Hepatocyte (in vitro differentiated cells): ENCODE measurements around the gene S100A3. TPM values are rescaled to one million over a fixed set of nuclear protein-coding genes. Genes with fewer than 3 reads are reported as not detected.

Experiments
- DNase-seq: peaks from one replicate; pipeline ENCODE4 v3.0.0-alpha.2; 2016; ENCODE audit warnings: low spot score
- H2AFZ ChIP-seq: fragments of 200-600 bp; sonication (generic); 2 replicates; pipeline ENCODE4 v1.6.0; 2016; ENCODE audit warnings: antibody characterized with exemption, mild to moderate bottlenecking
- H3K27ac ChIP-seq: fragments of 200-600 bp; sonication (generic); 2 replicates; pipeline ENCODE4 v1.5.1; 2016; ENCODE audit warnings: mild to moderate bottlenecking
- H3K27me3 ChIP-seq: fragments of 200-600 bp; sonication (generic); 2 replicates; pipeline ENCODE4 v1.6.1; 2016
- H3K36me3 ChIP-seq: fragments of 200-600 bp; sonication (generic); replicated peaks from 2 replicates; pipeline ENCODE4 v1.5.1; 2016; ENCODE audit warnings: low read depth; ENCODE audit not compliant: insufficient read depth
- H3K4me1 ChIP-seq: fragments of 200-600 bp; sonication (generic); 2 replicates; pipeline ENCODE4 v1.5.1; 2016; ENCODE audit warnings: mild to moderate bottlenecking, moderate library complexity; ENCODE audit not compliant: insufficient read depth
- H3K4me2 ChIP-seq: fragments of 200-600 bp; sonication (generic); 2 replicates; pipeline ENCODE4 v1.6.0; 2016
- H3K4me3 ChIP-seq: fragments of 200-600 bp; sonication (generic); 2 replicates; pipeline ENCODE4 v1.5.1; 2016; ENCODE audit warnings: mild to moderate bottlenecking
- H3K79me2 ChIP-seq: fragments of 200-600 bp; sonication (generic); 2 replicates; pipeline ENCODE4 v1.6.0; 2017; ENCODE audit warnings: mild to moderate bottlenecking
- H3K9me2 ChIP-seq: fragments of 200-600 bp; sonication (generic); replicated peaks from 2 replicates; pipeline ENCODE4 v1.6.0; 2017; ENCODE audit warnings: mild to moderate bottlenecking; ENCODE audit not compliant: insufficient read depth
- H3K9me3 ChIP-seq: fragments of 200-600 bp; sonication (generic); 2 replicates; pipeline ENCODE4 v1.5.1; 2016; ENCODE audit warnings: low read depth, mild to moderate bottlenecking
- H4K20me1 ChIP-seq: fragments of 200-600 bp; sonication (generic); 2 replicates; pipeline ENCODE4 v1.6.0; 2016; ENCODE audit warnings: mild to moderate bottlenecking; ENCODE audit not compliant: insufficient read depth, poor library complexity, severe bottlenecking
- CTCF ChIP-seq: fragments of 200-600 bp; sonication (generic); IDR thresholded peaks from 2 replicates; pipeline ENCODE4 v1.5.1; 2016; ENCODE audit warnings: antibody characterized with exemption, mild to moderate bottlenecking; ENCODE audit not compliant: poor library complexity
- EZH2 ChIP-seq: fragments of 200-600 bp; sonication (generic); IDR thresholded peaks from 2 replicates; pipeline ENCODE4 v1.6.1; 2016; ENCODE audit warnings: antibody characterized with exemption, mild to moderate bottlenecking, borderline replicate concordance
- EZH2phosphoT487 ChIP-seq: fragments of 200-600 bp; sonication (generic); IDR thresholded peaks from one replicate; pipeline ENCODE4 v1.6.1; 2018; ENCODE audit warnings: antibody characterized with exemption, mild to moderate bottlenecking, low read depth, moderate library complexity; ENCODE audit not compliant: unreplicated experiment, severe bottlenecking
- whole genome bisulfite sequencing: methylation state at CpG from one replicate; pipeline ENCODE4 v1.1.6; 2016; ENCODE audit warnings: low lambda C conversion rate; ENCODE audit errors: missing lambda C conversion rate; 5-methylcytosine and 5-hydroxymethylcytosine counted together
- polyA plus RNA-seq: library from polyadenylated mRNA; unstranded; fragments of >200 nt; fragmentation: Nextera tagmentation; extraction: Ambion mirVana; gene quantifications from 2 replicates; pipeline ENCODE4 v1.2.1, GENCODE V29; 2016
- total RNA-seq: library from RNA; depleted of rRNA; stranded (reverse); fragments of >200 nt; gene quantifications from 2 replicates; pipeline ENCODE4 v1.2.3, GENCODE V29; 2014

Gene S100A3
- total and polyA plus RNA-seq, 2 experiments from 2014 or later, result 1.9 to 2.7 TPM

GRCh38 chr1:153513023-153513422 lies 36.0 kb downstream of the S100A3 start:
- 88% methylated on average over 3 of the region's 3 CpGs for WGBS
- no peaks in the 10 kb centered on the region for H3K36me3 ChIP-seq
- H4K20me1 ChIP-seq, result no peaks in the 10 kb centered on the region
- no peak overlapping the region for H3K4me2 ChIP-seq
- no peaks in the 10 kb centered on the region for H3K27me3 ChIP-seq
- H3K27ac ChIP-seq, result no peak overlapping the region
- TF ChIP-seq CTCF (no peak), EZH2 (no peak), EZH2phosphoT487 (no peak)
- no peak overlapping the region for H2AFZ ChIP-seq
- H3K9me2 ChIP-seq, result no peaks in the 10 kb centered on the region
- H3K9me3 ChIP-seq, result no peaks in the 10 kb centered on the region
- no peak for DNase-seq
- no peak overlapping the region for H3K4me3 ChIP-seq
- no peaks in the 10 kb centered on the region for H3K79me2 ChIP-seq
- peaks cover 8% of the 10 kb centered on the region for H3K4me1 ChIP-seq

GRCh38 chr1:153510984-153511410 lies 38.1 kb downstream of the S100A3 start:
- no peaks in the 10 kb centered on the region for H3K36me3 ChIP-seq
- H3K9me3 ChIP-seq, result no peaks in the 10 kb centered on the region
- H2AFZ ChIP-seq, result peak overlapping the region; percentile 34
- no peaks in the 10 kb centered on the region for H3K79me2 ChIP-seq
- H3K9me2 ChIP-seq, result no peaks in the 10 kb centered on the region
- H3K4me3 ChIP-seq, result no peak overlapping the region
- H3K27me3 ChIP-seq, result no peaks in the 10 kb centered on the region
- no peak overlapping the region for H3K4me2 ChIP-seq
- TF ChIP-seq EZH2, result no peak
- TF ChIP-seq CTCF, result peak; percentile 93
- TF ChIP-seq EZH2phosphoT487, result no peak
- WGBS, result 5% methylated on average over 7 of the region's 7 CpGs
- no peak overlapping the region for H3K27ac ChIP-seq
- DNase-seq, result peak; percentile 92
- no peaks in the 10 kb centered on the region for H4K20me1 ChIP-seq
- peaks cover 25% of the 10 kb centered on the region for H3K4me1 ChIP-seq

GRCh38 chr1:153509729-153510354 lies 39.2 kb downstream of the S100A3 start:
- H3K36me3 ChIP-seq, result no peaks in the 10 kb centered on the region
- H3K9me3 ChIP-seq, result no peaks in the 10 kb centered on the region
- H2AFZ ChIP-seq, result no peak overlapping the region
- no peak overlapping the region for H3K4me2 ChIP-seq
- no peaks in the 10 kb centered on the region for H4K20me1 ChIP-seq
- DNase-seq, result peak; percentile 44
- TF ChIP-seq CTCF (peak; percentile 41), EZH2 (no peak), EZH2phosphoT487 (no peak)
- 53% methylated on average over 4 of the region's 4 CpGs for WGBS
- H3K79me2 ChIP-seq, result no peaks in the 10 kb centered on the region
- H3K4me1 ChIP-seq, result peaks cover 18% of the 10 kb centered on the region
- no peaks in the 10 kb centered on the region for H3K9me2 ChIP-seq
- no peak overlapping the region for H3K27ac ChIP-seq
- no peaks in the 10 kb centered on the region for H3K27me3 ChIP-seq
- H3K4me3 ChIP-seq, result no peak overlapping the region
